HG02571 (cell line): ENCODE measurements around the gene CRTC1.

Experiments used
- ATAC-seq: cut with Tn5 transposase; IDR thresholded peaks from one replicate; pipeline ENCODE4 v1.9.1; 2021; ENCODE audit warnings: mild to moderate bottlenecking, moderate library complexity; ENCODE audit not compliant: unreplicated experiment

Gene CRTC1

GRCh38 chr19:18742838-18743783, 59.6 kb downstream of the CRTC1 start:
- ATAC-seq: no peak

- no peak for ATAC-seq
Measured at GRCh38 chr19:18743784-18744418, 60.4 kb downstream of the CRTC1 start.

- ATAC-seq: no peak
Measured at GRCh38 chr19:18745012-18745735, 61.7 kb downstream of the CRTC1 start.

GRCh38 chr19:18745931-18746330, 62.5 kb downstream of the CRTC1 start:
- ATAC-seq: no peak

GRCh38 chr19:18746401-18747325, 63.2 kb downstream of the CRTC1 start:
- ATAC-seq: no peak

GRCh38 chr19:18749362-18750231, 66.1 kb downstream of the CRTC1 start:
- no peak for ATAC-seq

- no peak for ATAC-seq
Measured at GRCh38 chr19:18750295-18750970, 67.0 kb downstream of the CRTC1 start.

- ATAC-seq: no peak
Measured at GRCh38 chr19:18751571-18751970, 68.1 kb downstream of the CRTC1 start.

GRCh38 chr19:18754501-18754900, 71.0 kb downstream of the CRTC1 start:
- ATAC-seq: no peak

GRCh38 chr19:18756896-18757295, 73.4 kb downstream of the CRTC1 start:
- ATAC-seq: no peak

- ATAC-seq: no peak
Measured at GRCh38 chr19:18759304-18759994, 76.0 kb downstream of the CRTC1 start.

GRCh38 chr19:18759995-18760426, 76.5 kb downstream of the CRTC1 start:
- ATAC-seq: no peak

GRCh38 chr19:18760440-18761383, 77.2 kb downstream of the CRTC1 start:
- no peak for ATAC-seq

GRCh38 chr19:18761531-18762110, 78.1 kb downstream of the CRTC1 start:
- no peak for ATAC-seq

- ATAC-seq: no peak
Measured at GRCh38 chr19:18762125-18763023, 78.9 kb downstream of the CRTC1 start.
